ENCODE data around the gene TEX101.

Gene TEX101

DNA sequence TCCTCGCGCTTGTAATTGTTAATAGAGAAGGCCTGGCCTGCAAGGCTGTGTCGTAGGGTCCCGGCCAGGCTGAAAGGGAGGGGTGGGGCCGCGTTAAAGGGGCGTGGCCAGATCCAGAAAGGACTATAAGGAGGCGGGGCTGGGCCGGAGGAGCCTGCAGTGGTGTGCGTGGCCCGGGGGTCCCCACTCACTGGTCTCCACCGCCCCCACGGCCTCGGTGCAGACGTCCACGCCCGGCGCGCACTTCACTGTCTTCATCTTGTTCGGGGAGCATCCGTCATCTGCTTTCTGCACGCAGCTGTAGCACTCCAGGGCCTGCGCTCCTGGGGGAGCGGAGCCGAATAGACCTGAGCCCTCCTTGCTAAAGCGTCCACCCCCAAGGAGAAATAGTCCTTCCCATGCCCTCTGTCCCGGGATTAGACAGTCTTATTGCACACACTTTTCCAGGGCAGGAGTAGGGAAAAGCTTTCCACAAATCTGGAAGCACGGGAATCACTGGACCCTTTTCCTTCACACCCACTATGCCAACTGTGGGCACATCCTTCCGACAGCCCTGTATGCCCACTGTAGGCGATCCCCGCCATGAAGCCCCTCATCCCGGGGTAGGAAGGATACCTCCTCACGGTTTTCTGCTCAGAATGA, 49.6 kb downstream of the TEX101 start:
- Histone ChIP-seq H3K27ac (no peak overlapping the region), H3K36me3 (ENCODE audit: insufficient read depth, low read length) (no peaks in the 10 kb centered on the region), H3K4me3 (peak overlapping the region; percentile 89), H3K9me3 (ENCODE audit: low read depth, low read length) (no peaks in the 10 kb centered on the region), H3K9ac (ENCODE audit: insufficient read length) (no peak overlapping the region)
- TF ChIP-seq FOXP2 (optimal IDR thresholded peaks at IDR 0.05; ENCODE audit: control extremely low read depth, extremely low read length, insufficient read depth) (no peak), EZH2 (IDR thresholded peaks at IDR 0.05) (no peak), POLR2AphosphoS5 (IDR thresholded peaks at IDR 0.05; ENCODE audit: borderline replicate concordance, low read depth, low read length) (no peak)
- no peak for DNase-seq (ENCODE audit: low read depth, low spot score)

DNA sequence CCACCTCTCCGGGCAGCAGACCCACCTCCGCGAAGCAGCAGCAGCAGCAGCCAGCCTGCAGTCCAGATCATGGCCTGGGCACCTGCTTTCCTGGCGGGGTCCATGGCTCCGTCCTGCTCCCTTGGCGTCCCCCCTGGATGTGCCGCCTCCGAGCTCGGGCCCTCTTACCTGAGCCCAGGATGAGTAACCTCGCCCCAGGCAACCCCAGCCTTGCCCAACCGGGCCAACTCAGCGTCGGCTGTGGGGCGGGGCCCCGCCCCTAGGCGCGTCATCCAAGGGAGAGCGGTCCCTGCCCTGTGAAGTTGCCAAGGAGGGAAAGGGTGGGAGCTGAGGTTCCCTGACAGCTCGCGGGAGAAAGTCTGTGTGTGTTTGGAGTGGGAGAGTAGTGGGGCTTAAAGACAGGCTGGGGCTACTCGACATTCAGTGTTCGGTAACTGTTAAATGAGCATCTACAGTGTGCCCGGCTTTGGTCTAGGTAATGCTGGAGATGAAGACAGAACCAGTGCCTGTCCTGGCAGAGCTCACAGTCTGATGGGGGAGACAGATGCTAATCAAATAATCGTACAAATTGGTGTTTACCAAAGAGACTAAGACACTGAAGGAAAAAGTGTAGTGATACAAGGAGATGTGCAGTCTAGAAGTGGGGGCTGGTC, 50.9 kb downstream of the TEX101 start, which contains the start of gene LYPD3:
LYPD3 (minus strand) TSS at position 141 of the 653 bp plus-strand sequence; CDS start at position 104, 37 bp downstream.
- TF ChIP-seq POLR2AphosphoS5 (IDR thresholded peaks at IDR 0.05; ENCODE audit: borderline replicate concordance, low read depth, low read length) = no peak
- TF ChIP-seq FOXP2 (optimal IDR thresholded peaks at IDR 0.05; ENCODE audit: control extremely low read depth, extremely low read length, insufficient read depth) = no peak
- no peak for TF ChIP-seq EZH2 (IDR thresholded peaks at IDR 0.05)
- peak within 1 kb of the TSS; percentile 89; the same call in 1 of the 2 replicates for H3K4me3 ChIP-seq
- H3K36me3 ChIP-seq (ENCODE audit: insufficient read depth, low read length) = no peaks in the 10 kb centered on the region
- H3K9me3 ChIP-seq (ENCODE audit: low read depth, low read length) = no peaks in the 10 kb centered on the region
- no peak within 1 kb of the TSS for H3K27ac ChIP-seq
- DNase-seq (ENCODE audit: low read depth, low spot score) = no peak
- H3K9ac ChIP-seq (ENCODE audit: insufficient read length) = no peak within 1 kb of the TSS

DNA sequence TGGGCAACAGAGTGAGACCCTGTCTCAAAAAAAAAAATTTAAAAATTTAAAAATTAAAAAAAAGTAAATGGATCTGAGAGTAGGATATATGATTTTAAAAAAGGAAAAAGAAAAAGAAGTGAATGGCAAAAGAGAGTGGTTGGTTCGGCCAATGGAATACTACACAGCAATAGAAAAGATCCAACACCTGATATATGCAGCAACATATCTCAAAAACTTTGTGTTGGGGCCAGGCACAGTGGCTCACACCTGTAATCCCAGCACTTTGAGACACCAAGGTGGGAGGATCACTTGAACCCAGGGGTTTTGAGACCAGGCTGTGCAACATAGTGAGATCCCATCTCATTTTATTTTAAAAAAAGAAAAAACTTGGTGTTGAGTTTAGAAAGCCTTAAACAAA, 52.1 kb downstream of the TEX101 start:
- Histone ChIP-seq H3K4me3 (no peak overlapping the region), H3K36me3 (ENCODE audit: insufficient read depth, low read length) (no peaks in the 10 kb centered on the region), H3K9me3 (ENCODE audit: low read depth, low read length) (no peaks in the 10 kb centered on the region), H3K27ac (no peak overlapping the region), H3K9ac (ENCODE audit: insufficient read length) (no peak overlapping the region)
- DNase-seq (ENCODE audit: low read depth, low spot score) = no peak
- TF ChIP-seq POLR2AphosphoS5 (IDR thresholded peaks at IDR 0.05; ENCODE audit: borderline replicate concordance, low read depth, low read length) (no peak), FOXP2 (optimal IDR thresholded peaks at IDR 0.05; ENCODE audit: control extremely low read depth, extremely low read length, insufficient read depth) (no peak), EZH2 (IDR thresholded peaks at IDR 0.05) (no peak)

DNA sequence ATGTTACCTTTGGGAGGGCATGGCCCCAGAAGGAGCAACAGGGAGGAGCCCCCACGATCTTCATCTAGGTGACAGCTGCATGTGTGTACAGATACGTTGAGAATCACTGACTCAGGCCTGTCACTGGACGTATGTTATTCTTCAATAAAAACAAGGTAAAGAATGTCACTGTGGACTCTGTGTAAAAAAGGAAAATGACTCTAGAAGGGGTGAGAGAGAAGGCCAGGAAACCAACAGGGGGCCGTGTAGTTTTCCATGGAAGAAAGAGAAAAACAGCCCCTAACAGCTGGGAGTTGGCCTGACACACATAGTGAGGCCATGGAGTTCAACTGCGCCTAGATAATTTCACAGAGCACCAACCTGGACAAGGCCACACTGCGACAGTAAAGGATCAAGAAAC, 52.6 kb downstream of the TEX101 start:
- no peak for DNase-seq (ENCODE audit: low read depth, low spot score)
- H3K9ac ChIP-seq (ENCODE audit: insufficient read length) = peak overlapping the region; percentile 10
- TF ChIP-seq EZH2 (IDR thresholded peaks at IDR 0.05) = no peak
- no peak for TF ChIP-seq FOXP2 (optimal IDR thresholded peaks at IDR 0.05; ENCODE audit: control extremely low read depth, extremely low read length, insufficient read depth)
- TF ChIP-seq POLR2AphosphoS5 (IDR thresholded peaks at IDR 0.05; ENCODE audit: borderline replicate concordance, low read depth, low read length) = no peak
- no peaks in the 10 kb centered on the region for H3K36me3 ChIP-seq (ENCODE audit: insufficient read depth, low read length)
- no peaks in the 10 kb centered on the region for H3K9me3 ChIP-seq (ENCODE audit: low read depth, low read length)
- no peak overlapping the region for H3K4me3 ChIP-seq
- no peak overlapping the region for H3K27ac ChIP-seq

DNA sequence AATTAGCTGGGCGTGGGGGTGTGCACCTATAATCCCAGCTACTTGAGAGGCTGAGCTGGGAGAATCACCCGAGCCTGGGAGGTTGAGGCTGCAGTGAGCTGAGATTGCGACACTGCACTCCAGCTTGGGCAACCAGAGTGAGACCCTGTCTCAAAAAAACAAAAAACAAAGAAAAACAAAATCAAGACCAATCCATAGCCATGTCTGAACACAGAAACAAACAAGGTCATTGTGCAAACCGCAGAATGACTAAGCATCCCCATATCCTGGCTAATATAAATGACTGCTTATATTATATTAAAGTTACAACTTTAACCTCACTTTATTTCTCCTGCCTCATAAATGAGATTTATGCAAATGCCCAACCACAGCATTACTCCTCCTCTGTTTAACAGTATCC, 53.0 kb downstream of the TEX101 start:
- no peak for TF ChIP-seq POLR2AphosphoS5 (IDR thresholded peaks at IDR 0.05; ENCODE audit: borderline replicate concordance, low read depth, low read length)
- TF ChIP-seq EZH2 (IDR thresholded peaks at IDR 0.05) = no peak
- no peak for TF ChIP-seq FOXP2 (optimal IDR thresholded peaks at IDR 0.05; ENCODE audit: control extremely low read depth, extremely low read length, insufficient read depth)
- DNase-seq (ENCODE audit: low read depth, low spot score) = no peak
- no peak overlapping the region for H3K4me3 ChIP-seq
- H3K9ac ChIP-seq (ENCODE audit: insufficient read length) = no peak overlapping the region
- no peak overlapping the region for H3K27ac ChIP-seq
- H3K9me3 ChIP-seq (ENCODE audit: low read depth, low read length) = no peaks in the 10 kb centered on the region
- no peaks in the 10 kb centered on the region for H3K36me3 ChIP-seq (ENCODE audit: insufficient read depth, low read length)

All from SK-N-MC (cell line).